K562 (cell line): ENCODE data around the gene DHRS12. TPM values are rescaled to one million over a fixed set of nuclear protein-coding genes. Genes with fewer than 3 reads are reported as not detected.
A peak's percentile ranks its signal among the peaks of the same experiment; 100 is the strongest.

Experiments used
- CC2D1A ChIP-seq: fragments of 450-650 bp; IDR thresholded peaks from 2 replicates; pipeline ENCODE4 v1.6.1; 2017; ENCODE audit warnings: mild to moderate bottlenecking
- CREM ChIP-seq: IDR thresholded peaks from 2 replicates; pipeline ENCODE4 v1.6.1; 2014; ENCODE audit warnings: antibody characterized with exemption, low read depth
- CUX1 ChIP-seq: fragments of 200-800 bp; sonication (Bioruptor generic); IDR thresholded peaks from 2 replicates; pipeline ENCODE4 v1.6.1; 2016; ENCODE audit warnings: missing genetic modification characterization, missing compliant biosample characterization
- DLX4 ChIP-seq: fragments of 250-450 bp; sonication (Bioruptor Pico); IDR thresholded peaks from 2 replicates; pipeline ENCODE4 v1.6.1; 2021; ENCODE audit warnings: mild to moderate bottlenecking
- E2F3 ChIP-seq: fragments of 250-450 bp; sonication (Bioruptor Pico); IDR thresholded peaks from 2 replicates; pipeline ENCODE4 v1.4.0; 2020; ENCODE audit warnings: mild to moderate bottlenecking
- ETV1 ChIP-seq: fragments of 450-650 bp; conservative IDR thresholded peaks from 2 replicates; pipeline ENCODE4 v1.6.1; 2016; ENCODE audit warnings: missing genetic modification characterization, control low read depth, low read depth, missing compliant biosample characterization
- KLF1 ChIP-seq: fragments of 450-650 bp; IDR thresholded peaks from 2 replicates; pipeline ENCODE4 v1.6.1; 2016; ENCODE audit warnings: missing genetic modification characterization, missing compliant biosample characterization
- KLF16 ChIP-seq: IDR thresholded peaks from 2 replicates; pipeline ENCODE4 v1.6.1; 2016; ENCODE audit warnings: antibody characterized with exemption
- MEIS2 ChIP-seq: fragments of 450-650 bp; IDR thresholded peaks from 2 replicates; pipeline ENCODE4 v1.6.1; 2014; ENCODE audit warnings: mild to moderate bottlenecking; ENCODE audit not compliant: partially characterized antibody
- MYC ChIP-seq, 2 experiments: fragments of 250-450 bp in 1 of 2; sonication (Bioruptor Pico) in 1 of 2; IDR thresholded peaks; 2 replicates each; pipeline versions ENCODE4 v1.5.1 to v1.6.1; 2012 to 2021; ENCODE audit warnings: low read depth in 2 of 2, borderline replicate concordance in 1 of 2, improper control_type of control experiment in 1 of 2, low read length in 1 of 2, mild to moderate bottlenecking in 1 of 2, moderate library complexity in 1 of 2
- NR2C1 ChIP-seq, 2 experiments: fragments of 450-650 bp; IDR thresholded peaks; 2 replicates each; pipeline ENCODE4 v1.6.1; 2017; ENCODE audit warnings: mild to moderate bottlenecking in 2 of 2, antibody characterized with exemption in 1 of 2, inconsistent platforms in 1 of 2, missing compliant biosample characterization in 1 of 2, missing genetic modification characterization in 1 of 2
- NR4A1 ChIP-seq, 2 experiments: fragments of 250-450 bp in 1 of 2; fragments of 450-650 bp in 1 of 2; sonication (Bioruptor Pico) in 1 of 2; IDR thresholded peaks; 2 replicates each; pipeline versions ENCODE4 v1.4.0 to v1.6.1; 2016 to 2020; ENCODE audit warnings: mild to moderate bottlenecking in 2 of 2, missing compliant biosample characterization in 1 of 2, missing genetic modification characterization in 1 of 2, moderate library complexity in 1 of 2
- TBP ChIP-seq: optimal IDR thresholded peaks from 2 replicates; pipeline ENCODE3; 2011; ENCODE audit warnings: low read depth, low read length, improper control_type of control experiment
- TEAD2 ChIP-seq: fragments of 450-650 bp; IDR thresholded peaks from 2 replicates; pipeline ENCODE4 v1.6.1; 2016; ENCODE audit warnings: missing genetic modification characterization, control low read depth, missing compliant biosample characterization
- THAP12 ChIP-seq: fragments of 250-450 bp; sonication (Bioruptor Pico); IDR thresholded peaks from 2 replicates; pipeline ENCODE4 v1.9.0; 2021; ENCODE audit warnings: mild to moderate bottlenecking, inconsistent platforms
- ZBTB26 ChIP-seq: fragments of 450-650 bp; formaldehyde crosslinking; IDR thresholded peaks from 2 replicates; pipeline ENCODE4 v1.4.0; 2022; ENCODE audit warnings: missing genetic modification characterization
- ZKSCAN1 ChIP-seq: fragments of 150-350 bp; IDR thresholded peaks from 2 replicates; pipeline ENCODE4 v1.6.1; 2016; ENCODE audit warnings: low read depth, low read length
- polyA plus RNA-seq, 8 experiments: library from polyadenylated mRNA; depleted of rRNA in 4 of 8; stranded (reverse) in 5 of 8; unstranded in 3 of 8; fragments of >200 nt; fragmentation: Nextera tagmentation in 2 of 8; fragmentation: Illumina TruSeq in 1 of 8; extraction: Ambion mirVana in 2 of 8; extraction: Trizol in 1 of 8; gene quantifications; 2 replicates each; pipeline versions ENCODE4 v1.2.1 to v1.2.3, GENCODE V29; 2011 to 2014; ENCODE audit warnings: inconsistent platforms in 1 of 8, missing spikeins in 1 of 8
- total RNA-seq, 7 experiments: library from RNA; depleted of rRNA in 6 of 7; stranded (reverse); fragments of >200 nt in 6 of 7; fragmentation: Illumina TruSeq in 2 of 7; extraction: Trizol in 2 of 7; gene quantifications; 2 replicates each; pipeline versions ENCODE4 v1.2.1 to v1.2.3, GENCODE V29; 2011 to 2021; ENCODE audit warnings: low replicate concordance in 1 of 7

The DHRS12 gene
- total and polyA plus RNA-seq, 9 of the 15 experiments (the other 6 are each of a cell fraction or from before 2014, with no cell fraction given): 0.62 to 2.7 (median 0.98) TPM

- TF ChIP-seq THAP12 (0 out of 2 replicates have a peak, but pooled peaks have one; percentile 46), MEIS2 (peak; percentile 24), NR2C1 (IDR thresholded peaks at IDR 0.05) (no peak), NR2C1 (tag; IDR thresholded peaks at IDR 0.05) (no peak), TEAD2 (no peak), CC2D1A (no peak), CREM (peak; percentile 88), ETV1 (tag) (peak; percentile 69), DLX4 (no peak), NR4A1 (CRISPR knock-in tag; IDR thresholded peaks at IDR 0.05) (no peak), NR4A1 (tag; IDR thresholded peaks at IDR 0.05) (peak; percentile 42; the same call in 1 of the 2 replicates), TBP (peak; percentile 30), KLF16 (peak; percentile 65; the same call in 1 of the 2 replicates), KLF1 (peak; percentile 93), MYC (IDR thresholded peaks at IDR 0.05; ENCODE audit: low read depth, low read length) (peak; percentile 53), MYC (CRISPR knock-in tag; IDR thresholded peaks at IDR 0.05; ENCODE audit: borderline replicate concordance, low read depth) (no peak), ZKSCAN1 (0 out of 2 replicates have a peak, but pooled peaks have one; percentile 40), CUX1 (no peak), E2F3 (CRISPR knock-in tag) (no peak), ZBTB26 (CRISPR knock-in tag) (no peak)
Measured at GRCh38 chr13:51803422-51804294, at the start of gene DHRS12 (continued).
